Neural cell (in vitro differentiated cells): ENCODE measurements around the gene MFF. TPM values are rescaled to one million over a fixed set of nuclear protein-coding genes. Genes with fewer than 3 reads are reported as not detected.

ENCODE experiments used
- H2AFZ ChIP-seq: fragments of 200-600, 300-800 bp; sonication (generic), shearing (Covaris generic); 2 replicates; pipeline ENCODE4 v1.6.0; 2014; ENCODE audit warnings: low read depth, mild to moderate bottlenecking, antibody characterized with exemption, low read length, moderate library complexity
- H3F3A ChIP-seq: fragments of 200-600 bp; shearing (Covaris generic); 2 replicates; pipeline ENCODE4 v1.6.1; 2016; ENCODE audit warnings: mild to moderate bottlenecking, moderate library complexity, mixed read lengths, antibody characterized with exemption, low read length; ENCODE audit not compliant: insufficient read depth, poor library complexity, severe bottlenecking
- H3K27ac ChIP-seq: fragments of 200-600, 300-800 bp; sonication (generic), shearing (Covaris generic); 2 replicates; pipeline ENCODE4 v1.5.1; 2014; ENCODE audit warnings: mild to moderate bottlenecking, low read length, moderate library complexity
- H3K27me3 ChIP-seq: fragments of 300-800, 200-600 bp; sonication (generic), shearing (Covaris generic); 2 replicates; pipeline ENCODE4 v1.6.0; 2014; ENCODE audit warnings: mild to moderate bottlenecking, low read depth, low read length, moderate library complexity; ENCODE audit not compliant: insufficient read depth
- H3K36me3 ChIP-seq: fragments of 300-800, 200-600 bp; sonication (generic), shearing (Covaris generic); 2 replicates; pipeline ENCODE4 v1.5.1; 2014; ENCODE audit warnings: mild to moderate bottlenecking, antibody characterized with exemption, low read length, moderate library complexity; ENCODE audit not compliant: insufficient read depth
- H3K4me2 ChIP-seq: fragments of 300-800, 200-600 bp; sonication (generic), shearing (Covaris generic); 2 replicates; pipeline ENCODE4 v1.6.0; 2014; ENCODE audit warnings: mild to moderate bottlenecking, low read length
- H3K4me3 ChIP-seq: fragments of 300-800, 200-600 bp; sonication (generic), shearing (Covaris generic); 2 replicates; pipeline ENCODE4 v1.5.1; 2014; ENCODE audit warnings: mild to moderate bottlenecking, low read length, moderate library complexity
- H3K79me2 ChIP-seq: fragments of 200-600 bp; shearing (Covaris generic); replicated peaks from 2 replicates; pipeline ENCODE4 v1.6.0; 2014; ENCODE audit warnings: mild to moderate bottlenecking, low read length, moderate library complexity; ENCODE audit not compliant: insufficient read depth
- H3K9ac ChIP-seq: fragments of 300-800, 200-600 bp; sonication (generic), shearing (Covaris generic); 2 replicates; pipeline ENCODE4 v1.6.1; 2016; ENCODE audit warnings: mild to moderate bottlenecking, low read length, mixed read lengths
- H3K9me2 ChIP-seq: fragments of 200-600 bp; shearing (Covaris generic); 2 replicates; pipeline ENCODE4 v1.6.1; 2016; ENCODE audit warnings: mild to moderate bottlenecking, low read length, mixed read lengths; ENCODE audit not compliant: insufficient read depth
- H3K9me3 ChIP-seq: fragments of 200-600, 300-800 bp; sonication (generic), shearing (Covaris generic); 2 replicates; pipeline ENCODE4 v1.6.1; 2016; ENCODE audit warnings: mild to moderate bottlenecking, mixed run types, low read length, moderate library complexity, mixed read lengths
- H4K20me1 ChIP-seq: fragments of 200-600 bp; shearing (Covaris generic); 2 replicates; pipeline ENCODE4 v1.6.1; 2016; ENCODE audit warnings: mild to moderate bottlenecking, mixed run types; ENCODE audit not compliant: insufficient read depth
- CTCF ChIP-seq: fragments of 450-650 bp; IDR thresholded peaks from 2 replicates; pipeline ENCODE4 v1.5.1; 2014; ENCODE audit warnings: antibody characterized with exemption, mild to moderate bottlenecking, moderate library complexity; ENCODE audit not compliant: poor library complexity, severe bottlenecking
- EP300 ChIP-seq: fragments of 450-650 bp; conservative IDR thresholded peaks from 2 replicates; pipeline ENCODE4 v1.6.1; 2014; ENCODE audit warnings: antibody characterized with exemption, mild to moderate bottlenecking, moderate library complexity; ENCODE audit not compliant: poor library complexity, severe bottlenecking
- EZH2 ChIP-seq: fragments of 200-600, 300-800 bp; shearing (Covaris generic), sonication (generic); IDR thresholded peaks from 2 replicates; pipeline ENCODE4 v1.6.1; 2014; ENCODE audit warnings: antibody characterized with exemption, low read length, borderline replicate concordance, mild to moderate bottlenecking; ENCODE audit not compliant: insufficient read depth, poor library complexity, severe bottlenecking
- MXI1 ChIP-seq: fragments of 450-650 bp; conservative IDR thresholded peaks from 2 replicates; pipeline ENCODE4 v1.6.1; 2014; ENCODE audit warnings: antibody characterized with exemption, mild to moderate bottlenecking; ENCODE audit not compliant: poor library complexity, severe bottlenecking
- POLR2AphosphoS5 ChIP-seq: IDR thresholded peaks from 2 replicates; pipeline ENCODE4 v1.6.1; 2012
- RAD21 ChIP-seq: fragments of 450-650 bp; conservative IDR thresholded peaks from 2 replicates; pipeline ENCODE4 v1.6.1; 2014; ENCODE audit warnings: antibody characterized with exemption, mild to moderate bottlenecking, moderate library complexity
- REST ChIP-seq: IDR thresholded peaks from 2 replicates; pipeline ENCODE4 v1.6.1; 2012; ENCODE audit warnings: borderline replicate concordance
- SMC3 ChIP-seq: fragments of 450-650 bp; conservative IDR thresholded peaks from 2 replicates; pipeline ENCODE4 v1.6.1; 2014; ENCODE audit warnings: antibody characterized with exemption, mild to moderate bottlenecking, moderate library complexity; ENCODE audit not compliant: poor library complexity
- TAF1 ChIP-seq: IDR thresholded peaks from 2 replicates; pipeline ENCODE4 v1.6.1; 2012; ENCODE audit warnings: low read depth
- polyA plus RNA-seq: library from polyadenylated mRNA; depleted of rRNA; stranded (reverse); fragments of >200 nt; gene quantifications from 2 replicates; pipeline ENCODE4 v1.2.3, GENCODE V29; 2014

Gene MFF
- polyA plus RNA-seq, 1 donor from 2014 or later, result 192 TPM

- Histone ChIP-seq H3K27me3 (no peaks in the 10 kb centered on the region), H3K9me2 (no peaks in the 10 kb centered on the region), H3K9me3 (no peaks in the 10 kb centered on the region), H2AFZ (no peak overlapping the region), H3K4me2 (no peak overlapping the region), H4K20me1 (no peaks in the 10 kb centered on the region), H3K36me3 (no peaks in the 10 kb centered on the region), H3K4me3 (no peak overlapping the region), H3F3A (no peaks in the 10 kb centered on the region), H3K9ac (no peak overlapping the region), H3K79me2 (no peaks in the 10 kb centered on the region), H3K27ac (no peak overlapping the region)
- no peak for TF ChIP-seq REST
- TF ChIP-seq TAF1, result no peak
- TF ChIP-seq EP300, result no peak
- TF ChIP-seq EZH2, result no peak
- TF ChIP-seq SMC3, result no peak
- TF ChIP-seq RAD21, result no peak
- TF ChIP-seq MXI1, result no peak
- TF ChIP-seq CTCF, result no peak
- no peak for TF ChIP-seq POLR2AphosphoS5
These were observed 51.8 kb downstream of the MFF start for GRCh38 chr2:227376656-227377396.

- no peaks in the 10 kb centered on the region for H3K36me3 ChIP-seq
- no peaks in the 10 kb centered on the region for H3K9me3 ChIP-seq
- no peaks in the 10 kb centered on the region for H3K79me2 ChIP-seq
- no peak overlapping the region for H3K4me2 ChIP-seq
- H3K27ac ChIP-seq, result no peak overlapping the region
- H3K9me2 ChIP-seq, result no peaks in the 10 kb centered on the region
- TF ChIP-seq CTCF (no peak), SMC3 (no peak), EZH2 (no peak), RAD21 (no peak), EP300 (no peak), TAF1 (no peak), MXI1 (no peak), REST (no peak), POLR2AphosphoS5 (no peak)
- no peak overlapping the region for H2AFZ ChIP-seq
- no peaks in the 10 kb centered on the region for H4K20me1 ChIP-seq
- H3K4me3 ChIP-seq, result no peak overlapping the region
- H3K9ac ChIP-seq, result no peak overlapping the region
- H3K27me3 ChIP-seq, result no peaks in the 10 kb centered on the region
- no peaks in the 10 kb centered on the region for H3F3A ChIP-seq
These were observed 52.7 kb downstream of the MFF start for GRCh38 chr2:227377467-227378351.
